ENCODE results near the gene YY1AP1. TPM values are rescaled to one million over a fixed set of nuclear protein-coding genes. Genes with fewer than 3 reads are reported as not detected.
"Not testable (repeated sequence)": the region's sequence is repeated elsewhere in the genome, so short reads cannot be mapped to it uniquely, and the experiment has no call there.

Gene YY1AP1
- total RNA-seq, 1 donor from 2014 or later = 358 TPM

- Histone ChIP-seq H3K4me1 (ENCODE audit: control insufficient read depth in 3 of 3, insufficient read depth in 3 of 3, low read length in 3 of 3) (peaks cover 5 to 13% (median 13%) of the 10 kb centered on the region in 3 donors), H3K36me3 (ENCODE audit: control insufficient read depth in 3 of 3, insufficient read depth in 3 of 3, low read length in 3 of 3) (no peaks in the 10 kb centered on the region)
Observed at GRCh38 chr1:155696524-155696923, 8.0 kb upstream of the YY1AP1 start.

GRCh38 chr1:155695608-155696007 lies 7.0 kb upstream of the YY1AP1 start:
- Histone ChIP-seq H3K9me3 (ENCODE audit: control insufficient read depth in 3 of 3, low read length in 3 of 3) (no peaks in the 10 kb centered on the region), H3K27ac (ENCODE audit: low read depth, low read length) (no peak overlapping the region), H3K36me3 (ENCODE audit: control insufficient read depth in 3 of 3, insufficient read depth in 3 of 3, low read length in 3 of 3) (no peaks in the 10 kb centered on the region), H3K4me1 (ENCODE audit: control insufficient read depth in 3 of 3, insufficient read depth in 3 of 3, low read length in 3 of 3) (peaks cover 6 to 15% (median 13%) of the 10 kb centered on the region in 3 donors), H3K9ac (ENCODE audit: low read depth in 1 of 3, low read length in 3 of 3) (no peak overlapping the region), H3K4me3 (ENCODE audit: low read length in 3 of 3) (no peak overlapping the region), H3K27me3 (ENCODE audit: control insufficient read depth in 3 of 3, insufficient read depth in 3 of 3, low read length in 3 of 3) (no peaks in the 10 kb centered on the region)

More at GRCh38 chr1:155696524-155696923, 8.0 kb upstream of the YY1AP1 start:
- Histone ChIP-seq H3K9me3 (ENCODE audit: control insufficient read depth in 3 of 3, low read length in 3 of 3) (no peaks in the 10 kb centered on the region), H3K9ac (ENCODE audit: low read depth in 1 of 3, low read length in 3 of 3) (no peak overlapping the region), H3K4me3 (ENCODE audit: low read length in 3 of 3) (no peak overlapping the region), H3K27me3 (ENCODE audit: control insufficient read depth in 3 of 3, insufficient read depth in 3 of 3, low read length in 3 of 3) (no peaks in the 10 kb centered on the region), H3K27ac (ENCODE audit: low read depth, low read length) (no peak overlapping the region)

- Histone ChIP-seq H3K4me1 (ENCODE audit: control insufficient read depth in 3 of 3, insufficient read depth in 3 of 3, low read length in 3 of 3) (peaks cover 12 to 20% (median 17%) of the 10 kb centered on the region in 3 donors), H3K9me3 (ENCODE audit: control insufficient read depth in 3 of 3, low read length in 3 of 3) (no peaks in the 10 kb centered on the region), H3K36me3 (ENCODE audit: control insufficient read depth in 3 of 3, insufficient read depth in 3 of 3, low read length in 3 of 3) (no peaks in the 10 kb centered on the region), H3K4me3 (ENCODE audit: low read length in 3 of 3) (no peak overlapping the region), H3K27me3 (ENCODE audit: control insufficient read depth in 3 of 3, insufficient read depth in 3 of 3, low read length in 3 of 3) (no peaks in the 10 kb centered on the region), H3K9ac (ENCODE audit: low read depth in 1 of 3, low read length in 3 of 3) (no peak overlapping the region), H3K27ac (ENCODE audit: low read depth, low read length) (no peak overlapping the region)
Observed at GRCh38 chr1:155695072-155695471, 6.5 kb upstream of the YY1AP1 start.

- Histone ChIP-seq H3K36me3 (ENCODE audit: control insufficient read depth in 3 of 3, insufficient read depth in 3 of 3, low read length in 3 of 3) (no peaks in the 10 kb centered on the region), H3K9ac (ENCODE audit: low read depth in 1 of 3, low read length in 3 of 3) (no peak overlapping the region), H3K27ac (ENCODE audit: low read depth, low read length) (no peak overlapping the region), H3K4me3 (ENCODE audit: low read length in 3 of 3) (no peak overlapping the region), H3K9me3 (ENCODE audit: control insufficient read depth in 3 of 3, low read length in 3 of 3) (no peaks in the 10 kb centered on the region), H3K4me1 (ENCODE audit: control insufficient read depth in 3 of 3, insufficient read depth in 3 of 3, low read length in 3 of 3) (peaks cover 16 to 24% (median 21%) of the 10 kb centered on the region in 3 donors), H3K27me3 (ENCODE audit: control insufficient read depth in 3 of 3, insufficient read depth in 3 of 3, low read length in 3 of 3) (no peaks in the 10 kb centered on the region)
Observed at GRCh38 chr1:155694167-155694566, 5.6 kb upstream of the YY1AP1 start.

GRCh38 chr1:155691992-155692528 lies 3.5 kb upstream of the YY1AP1 start:
- H3K9ac ChIP-seq (ENCODE audit: low read depth in 1 of 3, low read length in 3 of 3) = no peak overlapping the region
- no peak overlapping the region for H3K27ac ChIP-seq (ENCODE audit: low read depth, low read length)
- H3K4me3 ChIP-seq (ENCODE audit: low read length in 3 of 3) = no peak overlapping the region
- H3K27me3 ChIP-seq (ENCODE audit: control insufficient read depth in 3 of 3, insufficient read depth in 3 of 3, low read length in 3 of 3) = no peaks in the 10 kb centered on the region
- no peaks in the 10 kb centered on the region for H3K9me3 ChIP-seq (ENCODE audit: control insufficient read depth in 3 of 3, low read length in 3 of 3)
- peaks cover 16 to 27% (median 24%) of the 10 kb centered on the region in 3 donors for H3K4me1 ChIP-seq (ENCODE audit: control insufficient read depth in 3 of 3, insufficient read depth in 3 of 3, low read length in 3 of 3)
- no peaks in the 10 kb centered on the region for H3K36me3 ChIP-seq (ENCODE audit: control insufficient read depth in 3 of 3, insufficient read depth in 3 of 3, low read length in 3 of 3)

- Histone ChIP-seq H3K9ac (ENCODE audit: low read depth in 1 of 3, low read length in 3 of 3) (peak within 1 kb of the TSS; percentile 94 to 99 (median 98)), H3K27ac (ENCODE audit: low read depth, low read length) (peak within 1 kb of the TSS; percentile 97), H3K4me3 (ENCODE audit: low read length in 3 of 3) (peak within 1 kb of the TSS; percentile 90 to 98 (median 97)), H3K4me1 (ENCODE audit: control insufficient read depth in 3 of 3, insufficient read depth in 3 of 3, low read length in 3 of 3) (peaks cover 13 to 23% (median 13%) of the 10 kb centered on the region in 3 donors)
- not testable (repeated sequence) for H3K27me3 ChIP-seq (ENCODE audit: control insufficient read depth in 3 of 3, insufficient read depth in 3 of 3, low read length in 3 of 3); H3K36me3 ChIP-seq (ENCODE audit: control insufficient read depth in 3 of 3, insufficient read depth in 3 of 3, low read length in 3 of 3); H3K9me3 ChIP-seq (ENCODE audit: control insufficient read depth in 3 of 3, low read length in 3 of 3)
Observed at GRCh38 chr1:155689081-155689607, 570 bp upstream of the YY1AP1 start, which contains the start of gene DAP3. Gene DAP3, plus strand, starts transcription at chr1:155689091. Its CDS starts 20,689 bp downstream, at chr1:155709780.

GRCh38 chr1:155687705-155688323 lies 760 bp downstream of the YY1AP1 start:
- not testable (repeated sequence) for H3K36me3 ChIP-seq (ENCODE audit: control insufficient read depth in 3 of 3, insufficient read depth in 3 of 3, low read length in 3 of 3); H3K27me3 ChIP-seq (ENCODE audit: control insufficient read depth in 3 of 3, insufficient read depth in 3 of 3, low read length in 3 of 3); H3K9me3 ChIP-seq (ENCODE audit: control insufficient read depth in 3 of 3, low read length in 3 of 3)
- H3K4me1 ChIP-seq (ENCODE audit: control insufficient read depth in 3 of 3, insufficient read depth in 3 of 3, low read length in 3 of 3) = peaks cover 11 to 25% (median 15%) of the 10 kb centered on the region in 3 donors
- H3K9ac ChIP-seq (ENCODE audit: low read depth in 1 of 3, low read length in 3 of 3) = peak overlapping the region; percentile 94 to 99 (median 98)
- peak overlapping the region; percentile 90 to 98 (median 97) for H3K4me3 ChIP-seq (ENCODE audit: low read length in 3 of 3)
- peak overlapping the region; percentile 97 for H3K27ac ChIP-seq (ENCODE audit: low read depth, low read length)

GRCh38 chr1:155681776-155682175 lies 6.8 kb downstream of the YY1AP1 start:
- Histone ChIP-seq H3K9me3 (ENCODE audit: control insufficient read depth in 3 of 3, low read length in 3 of 3) (no peaks in the 10 kb centered on the region), H3K36me3 (ENCODE audit: control insufficient read depth in 3 of 3, insufficient read depth in 3 of 3, low read length in 3 of 3) (peaks cover 12 to 36% (median 29%) of the 10 kb centered on the region in 3 donors), H3K4me1 (ENCODE audit: control insufficient read depth in 3 of 3, insufficient read depth in 3 of 3, low read length in 3 of 3) (peaks cover 0 to 11% (median 8%) of the 10 kb centered on the region in 3 donors), H3K27ac (ENCODE audit: low read depth, low read length) (no peak overlapping the region), H3K27me3 (ENCODE audit: control insufficient read depth in 3 of 3, insufficient read depth in 3 of 3, low read length in 3 of 3) (no peaks in the 10 kb centered on the region), H3K4me3 (ENCODE audit: low read length in 3 of 3) (no peak overlapping the region), H3K9ac (ENCODE audit: low read depth in 1 of 3, low read length in 3 of 3) (no peak overlapping the region)

GRCh38 chr1:155680531-155680930 lies 8.0 kb downstream of the YY1AP1 start:
- Histone ChIP-seq H3K9ac (ENCODE audit: low read depth in 1 of 3, low read length in 3 of 3) (no peak overlapping the region), H3K4me3 (ENCODE audit: low read length in 3 of 3) (no peak overlapping the region), H3K27ac (ENCODE audit: low read depth, low read length) (no peak overlapping the region), H3K4me1 (ENCODE audit: control insufficient read depth in 3 of 3, insufficient read depth in 3 of 3, low read length in 3 of 3) (peaks cover 0 to 6% (median 6%) of the 10 kb centered on the region in 3 donors), H3K9me3 (ENCODE audit: control insufficient read depth in 3 of 3, low read length in 3 of 3) (no peaks in the 10 kb centered on the region), H3K36me3 (ENCODE audit: control insufficient read depth in 3 of 3, insufficient read depth in 3 of 3, low read length in 3 of 3) (peaks cover 13 to 45% (median 39%) of the 10 kb centered on the region in 3 donors), H3K27me3 (ENCODE audit: control insufficient read depth in 3 of 3, insufficient read depth in 3 of 3, low read length in 3 of 3) (no peaks in the 10 kb centered on the region)

GRCh38 chr1:155678992-155679391 lies 9.6 kb downstream of the YY1AP1 start:
- not testable (repeated sequence) for H3K4me3 ChIP-seq (ENCODE audit: low read length in 3 of 3); H3K4me1 ChIP-seq (ENCODE audit: control insufficient read depth in 3 of 3, insufficient read depth in 3 of 3, low read length in 3 of 3); H3K9me3 ChIP-seq (ENCODE audit: control insufficient read depth in 3 of 3, low read length in 3 of 3); H3K9ac ChIP-seq (ENCODE audit: low read depth in 1 of 3, low read length in 3 of 3); H3K27me3 ChIP-seq (ENCODE audit: control insufficient read depth in 3 of 3, insufficient read depth in 3 of 3, low read length in 3 of 3); H3K27ac ChIP-seq (ENCODE audit: low read depth, low read length)
- peaks cover 16 to 58% (median 48%) of the 10 kb centered on the region in 3 donors for H3K36me3 ChIP-seq (ENCODE audit: control insufficient read depth in 3 of 3, insufficient read depth in 3 of 3, low read length in 3 of 3)

Data from skeletal muscle tissue (tissue), 4 donors.